Measurements from ENCODE around the gene EMC1.

- TF ChIP-seq CTCF (IDR thresholded peaks at IDR 0.05) (no peak), POLR2A (IDR thresholded peaks at IDR 0.05) (no peak)
Observed at GRCh38 chr1:19182223-19182622, 69.1 kb downstream of the EMC1 start.
